Endometrium (tissue), 2 donors: ENCODE data around the gene KL.

ENCODE experiments used
- FAIRE-seq: peaks from 2 replicates; lab custom pipeline; 2012; peaks lifted over from hg19 to GRCh38; lab: Jason Lieb, UNC
- donor health status: control.
- donor health status: control.

Gene KL

GRCh38 chr13:33037673-33038072 is 21.4 kb downstream of the KL start:
- no peak for FAIRE-seq

GRCh38 chr13:33040090-33040489 is 23.9 kb downstream of the KL start:
- FAIRE-seq: peak; percentile 66

GRCh38 chr13:33045851-33046592 is 29.8 kb downstream of the KL start:
- no peak for FAIRE-seq

GRCh38 chr13:33050161-33050560 is 33.9 kb downstream of the KL start:
- no peak for FAIRE-seq

- FAIRE-seq: no peak
Measured at GRCh38 chr13:33051632-33052031, 35.4 kb downstream of the KL start.

GRCh38 chr13:33052506-33053280 is 36.5 kb downstream of the KL start:
- peak; percentile 62 for FAIRE-seq

- FAIRE-seq: peak; percentile 45
Measured at GRCh38 chr13:33053397-33054066, 37.3 kb downstream of the KL start.

- no peak for FAIRE-seq
Measured at GRCh38 chr13:33057019-33057780, 41.0 kb downstream of the KL start.

- FAIRE-seq: peak; percentile 33
Measured at GRCh38 chr13:33058776-33059327, 42.6 kb downstream of the KL start.

GRCh38 chr13:33060815-33061214 is 44.6 kb downstream of the KL start:
- no peak for FAIRE-seq

GRCh38 chr13:33066329-33066728 is 50.1 kb downstream of the KL start:
- no peak for FAIRE-seq

GRCh38 chr13:33069365-33069764 is 53.1 kb downstream of the KL start:
- no peak for FAIRE-seq

- no peak for FAIRE-seq
Measured at GRCh38 chr13:33070713-33071112, 54.5 kb downstream of the KL start.

- no peak for FAIRE-seq
Measured at GRCh38 chr13:33072282-33072681, 56.1 kb downstream of the KL start.

GRCh38 chr13:33072759-33073158 is 56.5 kb downstream of the KL start:
- FAIRE-seq: no peak

GRCh38 chr13:33073338-33073737 is 57.1 kb downstream of the KL start:
- FAIRE-seq: no peak

- FAIRE-seq: no peak
Measured at GRCh38 chr13:33076001-33076992, 60.1 kb downstream of the KL start.

- FAIRE-seq: no peak
Measured at GRCh38 chr13:33078263-33078662, 62.0 kb downstream of the KL start.

GRCh38 chr13:33079960-33080359 is 63.7 kb downstream of the KL start:
- FAIRE-seq: no peak

- FAIRE-seq: no peak
Measured at GRCh38 chr13:33080972-33081590, 64.9 kb downstream of the KL start.
